ENCODE measurements around the gene SKIC8.

SKIC8 gene

GRCh38 chr15:78316283-78317083 lies 17.1 kb upstream of the SKIC8 start:
- no peak for DNase-seq (ENCODE audit: low read depth in 1 of 2, low spot score in 1 of 2)
- TF ChIP-seq JUND (IDR thresholded peaks at IDR 0.05; ENCODE audit: low read depth): no peak
- in situ Hi-C loops (cut with HindIII; ENCODE audit: low pct_unique_long_range_greater_than_20kb, low sequenced_read_pairs): no loop called here

- in situ Hi-C loops (cut with HindIII; ENCODE audit: low pct_unique_long_range_greater_than_20kb, low sequenced_read_pairs): no loop called here
- no peak for TF ChIP-seq JUND (IDR thresholded peaks at IDR 0.05; ENCODE audit: low read depth)
- DNase-seq (ENCODE audit: low read depth in 1 of 2, low spot score in 1 of 2): peak in 1 of 2 experiments; percentile 64
Observed at GRCh38 chr15:78315686-78316282, 16.4 kb upstream of the SKIC8 start.

- no peak for TF ChIP-seq JUND (IDR thresholded peaks at IDR 0.05; ENCODE audit: low read depth)
- DNase-seq (ENCODE audit: low read depth in 1 of 2, low spot score in 1 of 2): no peak
- in situ Hi-C loops (cut with HindIII; ENCODE audit: low pct_unique_long_range_greater_than_20kb, low sequenced_read_pairs): no loop called here
Observed at GRCh38 chr15:78314181-78314581, 14.8 kb upstream of the SKIC8 start.

GRCh38 chr15:78313383-78313782 lies 14.0 kb upstream of the SKIC8 start:
- in situ Hi-C loops (cut with HindIII; ENCODE audit: low pct_unique_long_range_greater_than_20kb, low sequenced_read_pairs): no loop called here
- no peak for DNase-seq (ENCODE audit: low read depth in 1 of 2, low spot score in 1 of 2)
- no peak for TF ChIP-seq JUND (IDR thresholded peaks at IDR 0.05; ENCODE audit: low read depth)

GRCh38 chr15:78312957-78313356 lies 13.5 kb upstream of the SKIC8 start:
- TF ChIP-seq JUND (IDR thresholded peaks at IDR 0.05; ENCODE audit: low read depth): no peak
- in situ Hi-C loops (cut with HindIII; ENCODE audit: low pct_unique_long_range_greater_than_20kb, low sequenced_read_pairs): no loop called here
- DNase-seq (ENCODE audit: low read depth in 1 of 2, low spot score in 1 of 2): no peak

GRCh38 chr15:78312536-78312935 lies 13.1 kb upstream of the SKIC8 start:
- DNase-seq (ENCODE audit: low read depth in 1 of 2, low spot score in 1 of 2): no peak
- TF ChIP-seq JUND (IDR thresholded peaks at IDR 0.05; ENCODE audit: low read depth): no peak
- in situ Hi-C loops (cut with HindIII; ENCODE audit: low pct_unique_long_range_greater_than_20kb, low sequenced_read_pairs): no loop called here

GRCh38 chr15:78311292-78311691 lies 11.9 kb upstream of the SKIC8 start:
- in situ Hi-C loops (cut with HindIII; ENCODE audit: low pct_unique_long_range_greater_than_20kb, low sequenced_read_pairs): no loop called here
- DNase-seq (ENCODE audit: low read depth in 1 of 2, low spot score in 1 of 2): no peak
- no peak for TF ChIP-seq JUND (IDR thresholded peaks at IDR 0.05; ENCODE audit: low read depth)

GRCh38 chr15:78308422-78309032 lies 9.1 kb upstream of the SKIC8 start:
- in situ Hi-C loops (cut with HindIII; ENCODE audit: low pct_unique_long_range_greater_than_20kb, low sequenced_read_pairs): no loop called here

GRCh38 chr15:78307976-78308375 lies 8.6 kb upstream of the SKIC8 start:
- TF ChIP-seq JUND (IDR thresholded peaks at IDR 0.05; ENCODE audit: low read depth): no peak
- no peak for DNase-seq (ENCODE audit: low read depth in 1 of 2, low spot score in 1 of 2)

More at GRCh38 chr15:78308422-78309032, 9.1 kb upstream of the SKIC8 start:
- TF ChIP-seq JUND (IDR thresholded peaks at IDR 0.05; ENCODE audit: low read depth): no peak
- DNase-seq (ENCODE audit: low read depth in 1 of 2, low spot score in 1 of 2): peak; percentile 56 to 74

GRCh38 chr15:78306176-78306774 lies 6.9 kb upstream of the SKIC8 start:
- in situ Hi-C loops (cut with HindIII; ENCODE audit: low pct_unique_long_range_greater_than_20kb, low sequenced_read_pairs): no loop called here
- TF ChIP-seq JUND (IDR thresholded peaks at IDR 0.05; ENCODE audit: low read depth): no peak
- DNase-seq (ENCODE audit: low read depth in 1 of 2, low spot score in 1 of 2): no peak

More at GRCh38 chr15:78307976-78308375, 8.6 kb upstream of the SKIC8 start:
- in situ Hi-C loops (cut with HindIII; ENCODE audit: low pct_unique_long_range_greater_than_20kb, low sequenced_read_pairs): no loop called here

GRCh38 chr15:78304216-78305066 lies 5.0 kb upstream of the SKIC8 start:
- no peak for DNase-seq (ENCODE audit: low read depth in 1 of 2, low spot score in 1 of 2)
- TF ChIP-seq JUND (IDR thresholded peaks at IDR 0.05; ENCODE audit: low read depth): no peak
- in situ Hi-C loops (cut with HindIII; ENCODE audit: low pct_unique_long_range_greater_than_20kb, low sequenced_read_pairs): no loop called here
